Measurements from ENCODE around the gene RFTN1. TPM values are rescaled to one million over a fixed set of nuclear protein-coding genes. Genes with fewer than 3 reads are reported as not detected.

Gene RFTN1
- total and polyA plus RNA-seq, 2 of the 8 experiments (the other 6 are each of a cell fraction or from before 2014, with no cell fraction given) = 4.6 to 6.7 TPM

DNA sequence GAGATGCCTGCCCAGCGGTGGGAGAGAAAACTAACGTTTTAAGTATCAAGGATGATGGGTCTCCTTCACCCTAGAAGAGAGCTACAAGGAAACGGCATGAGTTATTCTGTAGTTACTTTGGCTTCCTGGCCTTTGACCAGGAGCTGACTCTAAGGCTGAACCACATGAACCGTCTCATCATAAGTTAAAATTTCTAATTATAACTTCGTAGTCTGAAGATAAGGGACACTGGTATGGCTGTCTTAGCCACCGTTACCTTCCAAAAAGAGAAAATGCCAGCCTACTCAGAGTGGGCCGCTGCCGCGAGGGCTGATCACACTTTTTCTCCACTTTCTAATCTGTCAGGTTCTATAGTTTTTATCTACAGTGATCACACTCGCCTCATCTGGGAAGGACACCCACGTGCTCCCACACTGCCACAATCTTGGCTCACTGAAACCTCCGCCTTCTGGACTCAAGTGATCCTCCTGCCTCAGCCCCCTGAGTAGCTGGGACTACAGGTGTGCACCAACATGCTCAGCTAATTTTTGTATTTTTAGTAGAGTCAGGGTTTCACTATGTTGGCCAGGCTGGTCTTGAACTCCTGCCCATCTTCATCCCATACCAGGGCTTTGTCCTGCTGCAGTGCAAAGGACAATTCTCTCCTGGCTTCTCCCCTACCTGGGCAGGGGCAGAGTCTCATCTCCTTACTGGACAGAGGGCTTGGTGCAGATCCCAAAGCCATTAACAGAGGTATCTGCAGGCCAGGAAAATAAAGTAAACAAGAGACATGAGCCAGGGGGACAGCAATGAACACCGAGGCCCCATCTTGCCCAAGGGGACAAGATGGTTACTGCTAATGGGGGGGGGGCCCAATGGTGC lies 73.4 kb downstream of the RFTN1 start (continued):
- TF ChIP-seq, protein P1, sequence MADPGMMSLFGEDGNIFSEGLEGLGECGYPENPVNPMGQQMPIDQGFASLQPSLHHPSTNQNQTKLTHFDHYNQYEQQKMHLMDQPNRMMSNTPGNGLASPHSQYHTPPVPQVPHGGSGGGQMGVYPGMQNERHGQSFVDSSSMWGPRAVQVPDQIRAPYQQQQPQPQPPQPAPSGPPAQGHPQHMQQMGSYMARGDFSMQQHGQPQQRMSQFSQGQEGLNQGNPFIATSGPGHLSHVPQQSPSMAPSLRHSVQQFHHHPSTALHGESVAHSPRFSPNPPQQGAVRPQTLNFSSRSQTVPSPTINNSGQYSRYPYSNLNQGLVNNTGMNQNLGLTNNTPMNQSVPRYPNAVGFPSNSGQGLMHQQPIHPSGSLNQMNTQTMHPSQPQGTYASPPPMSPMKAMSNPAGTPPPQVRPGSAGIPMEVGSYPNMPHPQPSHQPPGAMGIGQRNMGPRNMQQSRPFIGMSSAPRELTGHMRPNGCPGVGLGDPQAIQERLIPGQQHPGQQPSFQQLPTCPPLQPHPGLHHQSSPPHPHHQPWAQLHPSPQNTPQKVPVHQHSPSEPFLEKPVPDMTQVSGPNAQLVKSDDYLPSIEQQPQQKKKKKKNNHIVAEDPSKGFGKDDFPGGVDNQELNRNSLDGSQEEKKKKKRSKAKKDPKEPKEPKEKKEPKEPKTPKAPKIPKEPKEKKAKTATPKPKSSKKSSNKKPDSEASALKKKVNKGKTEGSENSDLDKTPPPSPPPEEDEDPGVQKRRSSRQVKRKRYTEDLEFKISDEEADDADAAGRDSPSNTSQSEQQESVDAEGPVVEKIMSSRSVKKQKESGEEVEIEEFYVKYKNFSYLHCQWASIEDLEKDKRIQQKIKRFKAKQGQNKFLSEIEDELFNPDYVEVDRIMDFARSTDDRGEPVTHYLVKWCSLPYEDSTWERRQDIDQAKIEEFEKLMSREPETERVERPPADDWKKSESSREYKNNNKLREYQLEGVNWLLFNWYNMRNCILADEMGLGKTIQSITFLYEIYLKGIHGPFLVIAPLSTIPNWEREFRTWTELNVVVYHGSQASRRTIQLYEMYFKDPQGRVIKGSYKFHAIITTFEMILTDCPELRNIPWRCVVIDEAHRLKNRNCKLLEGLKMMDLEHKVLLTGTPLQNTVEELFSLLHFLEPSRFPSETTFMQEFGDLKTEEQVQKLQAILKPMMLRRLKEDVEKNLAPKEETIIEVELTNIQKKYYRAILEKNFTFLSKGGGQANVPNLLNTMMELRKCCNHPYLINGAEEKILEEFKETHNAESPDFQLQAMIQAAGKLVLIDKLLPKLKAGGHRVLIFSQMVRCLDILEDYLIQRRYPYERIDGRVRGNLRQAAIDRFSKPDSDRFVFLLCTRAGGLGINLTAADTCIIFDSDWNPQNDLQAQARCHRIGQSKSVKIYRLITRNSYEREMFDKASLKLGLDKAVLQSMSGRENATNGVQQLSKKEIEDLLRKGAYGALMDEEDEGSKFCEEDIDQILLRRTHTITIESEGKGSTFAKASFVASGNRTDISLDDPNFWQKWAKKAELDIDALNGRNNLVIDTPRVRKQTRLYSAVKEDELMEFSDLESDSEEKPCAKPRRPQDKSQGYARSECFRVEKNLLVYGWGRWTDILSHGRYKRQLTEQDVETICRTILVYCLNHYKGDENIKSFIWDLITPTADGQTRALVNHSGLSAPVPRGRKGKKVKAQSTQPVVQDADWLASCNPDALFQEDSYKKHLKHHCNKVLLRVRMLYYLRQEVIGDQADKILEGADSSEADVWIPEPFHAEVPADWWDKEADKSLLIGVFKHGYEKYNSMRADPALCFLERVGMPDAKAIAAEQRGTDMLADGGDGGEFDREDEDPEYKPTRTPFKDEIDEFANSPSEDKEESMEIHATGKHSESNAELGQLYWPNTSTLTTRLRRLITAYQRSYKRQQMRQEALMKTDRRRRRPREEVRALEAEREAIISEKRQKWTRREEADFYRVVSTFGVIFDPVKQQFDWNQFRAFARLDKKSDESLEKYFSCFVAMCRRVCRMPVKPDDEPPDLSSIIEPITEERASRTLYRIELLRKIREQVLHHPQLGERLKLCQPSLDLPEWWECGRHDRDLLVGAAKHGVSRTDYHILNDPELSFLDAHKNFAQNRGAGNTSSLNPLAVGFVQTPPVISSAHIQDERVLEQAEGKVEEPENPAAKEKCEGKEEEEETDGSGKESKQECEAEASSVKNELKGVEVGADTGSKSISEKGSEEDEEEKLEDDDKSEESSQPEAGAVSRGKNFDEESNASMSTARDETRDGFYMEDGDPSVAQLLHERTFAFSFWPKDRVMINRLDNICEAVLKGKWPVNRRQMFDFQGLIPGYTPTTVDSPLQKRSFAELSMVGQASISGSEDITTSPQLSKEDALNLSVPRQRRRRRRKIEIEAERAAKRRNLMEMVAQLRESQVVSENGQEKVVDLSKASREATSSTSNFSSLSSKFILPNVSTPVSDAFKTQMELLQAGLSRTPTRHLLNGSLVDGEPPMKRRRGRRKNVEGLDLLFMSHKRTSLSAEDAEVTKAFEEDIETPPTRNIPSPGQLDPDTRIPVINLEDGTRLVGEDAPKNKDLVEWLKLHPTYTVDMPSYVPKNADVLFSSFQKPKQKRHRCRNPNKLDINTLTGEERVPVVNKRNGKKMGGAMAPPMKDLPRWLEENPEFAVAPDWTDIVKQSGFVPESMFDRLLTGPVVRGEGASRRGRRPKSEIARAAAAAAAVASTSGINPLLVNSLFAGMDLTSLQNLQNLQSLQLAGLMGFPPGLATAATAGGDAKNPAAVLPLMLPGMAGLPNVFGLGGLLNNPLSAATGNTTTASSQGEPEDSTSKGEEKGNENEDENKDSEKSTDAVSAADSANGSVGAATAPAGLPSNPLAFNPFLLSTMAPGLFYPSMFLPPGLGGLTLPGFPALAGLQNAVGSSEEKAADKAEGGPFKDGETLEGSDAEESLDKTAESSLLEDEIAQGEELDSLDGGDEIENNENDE (IDR thresholded peaks at IDR 0.05; ENCODE audit: insufficient replicate concordance, low read length) = no peak
- TF ChIP-seq CBX5 (IDR thresholded peaks at IDR 0.05; ENCODE audit: low read depth, low read length) (no peak), PHF8 (conservative IDR thresholded peaks at IDR 0.05; ENCODE audit: low read depth, low read length) (no peak), RFX5 (IDR thresholded peaks at IDR 0.05; ENCODE audit: borderline replicate concordance, low read depth, low read length) (no peak), RXRA (IDR thresholded peaks at IDR 0.05; ENCODE audit: insufficient read depth, low read depth, low read length) (no peak), SIRT6 (IDR thresholded peaks at IDR 0.05; ENCODE audit: low read length) (no peak), JUND (IDR thresholded peaks at IDR 0.05; ENCODE audit: low read length) (no peak)

Data from H1 (cell line).